GM18951 (cell line): ENCODE data around the gene PPP1R27.

Experiments used
- POLR2A ChIP-seq: IDR thresholded peaks from 4 replicates; pipeline ENCODE4 v1.6.1; 2011; ENCODE audit warnings: mild to moderate bottlenecking; ENCODE audit not compliant: insufficient read length, insufficient read depth; ENCODE audit errors: extremely low read depth
- in situ Hi-C: fragments of 300-500 bp; cut with MboI; formaldehyde crosslinking; loops from one replicate; pipeline ENCODE4 v1.12.0; 2022; ENCODE audit warnings: low sequenced_read_pairs, mixed read lengths, inconsistent platforms; ENCODE audit not compliant: unreplicated experiment

The PPP1R27 gene

DNA sequence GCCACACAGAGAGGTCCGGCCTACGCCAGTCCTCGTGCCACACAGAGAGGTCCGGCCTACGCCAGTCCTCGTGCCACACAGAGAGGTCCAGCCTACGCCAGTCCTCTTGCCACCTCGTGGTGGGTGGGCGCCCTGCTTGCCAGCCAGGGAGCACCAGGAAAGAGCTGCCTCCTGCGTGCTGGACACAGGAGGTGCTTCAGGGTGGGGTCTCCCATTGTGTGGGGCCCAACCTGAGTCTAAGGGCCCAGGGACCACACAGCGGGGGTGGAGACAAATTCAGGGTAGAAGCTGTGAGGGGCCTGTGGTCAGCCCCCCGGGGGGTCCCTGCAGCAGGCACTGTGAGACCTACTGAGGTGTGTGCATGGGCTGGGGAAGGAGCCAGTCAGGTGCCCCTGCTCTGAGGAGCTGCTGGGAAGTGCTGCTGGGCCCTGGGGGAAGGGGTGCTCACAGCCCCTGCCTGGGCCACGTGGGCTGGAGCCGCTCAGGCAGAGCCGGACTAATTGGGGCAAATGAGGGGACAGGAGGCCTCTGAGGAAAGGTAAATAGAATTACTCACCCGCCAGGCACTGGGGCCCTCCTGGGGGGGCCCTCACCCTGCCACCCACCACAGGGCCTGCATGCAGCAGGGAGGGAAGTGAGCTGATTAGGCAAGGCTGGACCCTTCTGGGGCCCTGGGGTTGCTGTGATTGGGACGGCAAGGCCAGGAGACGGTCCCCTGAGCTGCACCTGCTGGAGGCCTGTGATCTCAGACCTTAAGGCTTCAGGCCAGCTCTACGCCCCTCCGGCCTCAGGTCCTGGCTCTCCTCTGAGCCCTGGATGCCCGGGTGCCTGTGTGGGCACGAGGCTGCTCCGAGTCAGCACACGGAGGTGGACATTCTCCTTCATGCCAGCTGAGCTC, 19.9 kb downstream of the PPP1R27 start:
- TF ChIP-seq POLR2A: no peak

DNA sequence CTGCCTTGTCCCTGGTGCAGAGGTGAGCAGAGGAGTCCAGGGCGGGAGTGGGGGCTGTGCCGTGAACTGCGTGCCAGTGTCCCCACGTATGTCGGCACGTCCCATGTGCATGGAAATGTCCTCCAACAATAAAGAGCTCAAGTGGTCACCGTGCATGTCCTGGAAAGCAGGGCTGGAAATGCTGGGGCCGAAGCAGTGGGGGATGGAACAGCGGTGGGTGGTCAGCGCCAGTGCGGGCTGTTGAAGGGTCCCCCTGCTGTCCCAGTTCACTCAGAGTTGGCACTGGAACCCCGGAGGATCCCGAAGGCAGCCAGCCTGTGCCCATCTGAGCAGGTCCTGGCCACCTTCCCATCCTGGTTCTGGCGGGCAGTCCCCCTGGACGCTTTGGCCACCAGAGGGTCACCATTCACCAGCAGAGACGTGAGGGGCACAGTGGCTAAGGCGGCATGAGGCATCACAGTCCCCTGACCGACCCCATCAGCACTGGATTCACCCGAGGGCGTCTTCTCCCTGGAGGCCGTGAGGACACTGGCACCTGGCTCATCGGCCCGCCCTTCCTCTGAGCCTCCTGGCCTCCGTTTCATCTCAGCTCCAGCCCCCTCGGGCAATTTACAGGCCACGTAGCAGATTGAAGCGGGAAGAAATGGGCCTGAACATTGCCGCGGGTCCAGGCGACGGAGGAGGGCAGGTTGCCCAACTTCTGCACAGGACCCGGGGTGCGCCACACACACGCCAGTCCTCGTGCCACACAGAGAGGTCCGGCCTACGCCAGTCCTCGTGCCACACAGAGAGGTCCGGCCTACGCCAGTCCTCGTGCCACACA, 20.8 kb downstream of the PPP1R27 start:
- no peak for TF ChIP-seq POLR2A
- in situ Hi-C loops: no loop called here

More for the DNA sequence above, 19.9 kb downstream of the PPP1R27 start:
- in situ Hi-C loops: loop anchor here (5.0 kb wide), 1 partner anchor 93 kb away; no protein-coding TSS in a partner anchor

DNA sequence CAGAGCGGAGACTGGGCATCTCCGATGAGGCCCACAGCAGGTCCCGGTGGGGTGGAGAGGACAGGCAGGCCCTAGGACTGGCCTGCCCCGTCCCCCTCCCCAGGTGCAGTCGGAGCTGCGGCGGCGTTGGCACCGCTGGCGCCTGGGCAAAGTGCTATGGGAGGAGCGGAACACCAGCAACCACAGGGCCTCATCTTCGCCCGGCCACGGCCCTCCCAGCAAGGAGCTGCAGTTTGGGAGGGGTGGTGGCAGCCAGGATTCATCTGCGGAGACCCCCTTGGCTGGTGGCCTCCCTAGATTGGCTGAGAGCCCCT, 21.5 kb downstream of the PPP1R27 start:
- no peak for TF ChIP-seq POLR2A

DNA sequence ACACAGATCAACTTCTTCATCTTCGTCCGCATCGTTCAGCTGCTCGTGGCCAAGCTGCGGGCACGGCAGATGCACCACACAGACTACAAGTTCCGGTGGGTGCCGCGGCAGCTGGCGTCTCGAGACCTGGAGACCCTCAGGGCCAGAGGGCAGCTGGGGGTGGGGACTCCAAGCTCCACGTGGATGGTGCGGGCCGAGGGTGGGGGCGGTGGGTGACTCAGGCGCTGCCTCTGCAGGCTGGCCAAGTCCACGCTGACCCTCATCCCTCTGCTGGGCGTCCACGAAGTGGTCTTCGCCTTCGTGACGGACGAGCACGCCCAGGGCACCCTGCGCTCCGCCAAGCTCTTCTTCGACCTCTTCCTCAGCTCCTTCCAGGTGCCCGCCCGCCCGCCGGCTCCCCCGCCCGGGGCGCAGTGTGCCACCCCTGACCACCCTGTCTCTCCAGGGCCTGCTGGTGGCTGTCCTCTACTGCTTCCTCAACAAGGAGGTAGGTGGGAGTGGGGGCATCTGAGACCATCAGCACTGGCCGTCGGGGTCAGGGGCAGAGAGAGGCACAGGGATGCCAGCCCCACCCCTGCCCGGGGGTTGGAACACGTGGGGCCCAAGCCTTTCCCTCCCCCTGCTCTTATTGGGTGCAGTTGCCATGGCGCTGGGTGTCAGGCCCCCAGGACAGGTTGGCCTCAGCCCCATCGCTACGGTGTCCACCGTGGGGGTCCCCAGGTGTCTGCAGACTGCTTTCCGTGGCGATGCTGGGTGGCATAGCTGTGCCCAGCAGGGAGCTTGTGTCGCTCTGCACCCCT, 22.1 kb downstream of the PPP1R27 start:
- in situ Hi-C loops: no loop called here
- TF ChIP-seq POLR2A: no peak

More for the DNA sequence above, 21.5 kb downstream of the PPP1R27 start:
- in situ Hi-C loops: no loop called here

- TF ChIP-seq POLR2A: no peak
- in situ Hi-C loops: no loop called here
Observed at GRCh38 chr17:81811705-81812570, 22.9 kb downstream of the PPP1R27 start.

- in situ Hi-C loops: no loop called here
- no peak for TF ChIP-seq POLR2A
Observed at GRCh38 chr17:81810892-81811704, 23.8 kb downstream of the PPP1R27 start.

DNA sequence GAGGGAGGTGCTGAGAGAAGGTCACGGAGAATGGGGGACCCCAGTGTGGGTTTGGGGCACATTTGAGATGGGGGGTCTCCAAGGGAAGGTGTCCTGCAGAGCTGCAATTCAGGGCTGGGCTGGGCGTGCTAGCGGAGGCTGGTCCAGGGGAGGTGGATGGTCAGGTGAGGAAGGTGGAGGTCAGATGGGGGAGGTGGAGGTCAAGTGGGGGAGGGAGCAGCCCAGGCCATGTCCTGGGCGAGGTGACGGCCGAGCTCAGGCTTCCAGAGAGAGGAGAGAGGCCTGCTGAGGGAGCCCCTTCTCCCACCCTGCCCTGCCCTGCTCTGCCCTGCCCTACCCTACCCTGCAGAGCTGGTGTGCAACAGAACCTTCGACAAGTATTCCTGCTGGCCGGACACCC, 24.4 kb downstream of the PPP1R27 start:
- no peak for TF ChIP-seq POLR2A
- in situ Hi-C loops: no loop called here

- no peak for TF ChIP-seq POLR2A
- in situ Hi-C loops: no loop called here
Observed at GRCh38 chr17:81809556-81809998, 25.3 kb downstream of the PPP1R27 start.

GRCh38 chr17:81808778-81809555, 25.9 kb downstream of the PPP1R27 start:
- in situ Hi-C loops: no loop called here
- no peak for TF ChIP-seq POLR2A

GRCh38 chr17:81807839-81808238, 27.0 kb downstream of the PPP1R27 start:
- in situ Hi-C loops: no loop called here
- no peak for TF ChIP-seq POLR2A
